Body of pancreas (tissue), 4 donors: ENCODE results near the gene FECH.

ENCODE experiments used
- CTCF ChIP-seq, 7 experiments: fragments of 450-650 bp in 4 of 7; fragments of 200-600 bp in 3 of 7; sonication (generic) in 3 of 7; IDR thresholded peaks; one replicate each; pipeline ENCODE4 v1.5.1; 2016 to 2019; ENCODE audit warnings: antibody characterized with exemption in 7 of 7
- POLR2A ChIP-seq, 3 donors: fragments of 450-650 bp; IDR thresholded peaks; one replicate each; pipeline ENCODE4 v1.6.1; 2016; ENCODE audit warnings: antibody characterized with exemption in 3 of 3, mild to moderate bottlenecking in 2 of 3

- TF ChIP-seq CTCF (IDR thresholded peaks at IDR 0.05) (no peak), POLR2A (IDR thresholded peaks at IDR 0.05) (no peak)
These were observed 45.2 kb upstream of the FECH start for GRCh38 chr18:57631697-57632096.
